HepG2 (cell line): ENCODE results near the gene PHKG1. TPM values are rescaled to one million over a fixed set of nuclear protein-coding genes. Genes with fewer than 3 reads are reported as not detected.

Experiments
- EED ChIP-seq: sonication (generic); formaldehyde crosslinking; IDR thresholded peaks from 2 replicates; pipeline ENCODE4 v1.5.0; 2020; ENCODE audit warnings: mild to moderate bottlenecking, missing genetic modification reagents
- ELF3 ChIP-seq: IDR thresholded peaks from 2 replicates; pipeline ENCODE4 v1.6.1; 2016; ENCODE audit warnings: missing genetic modification reagents, missing compliant biosample characterization
- ESRRA ChIP-seq: sonication (generic); formaldehyde crosslinking; IDR thresholded peaks from 2 replicates; pipeline ENCODE4 v1.5.1; 2020; ENCODE audit warnings: mild to moderate bottlenecking, low read depth, missing genetic modification reagents
- FOXA1 ChIP-seq, 2 experiments: fragments of 450-650 bp in 1 of 2; sonication (generic) in 1 of 2; formaldehyde crosslinking in 1 of 2; IDR thresholded peaks; 2 replicates each; pipeline versions ENCODE4 v1.4.0 to v1.6.1; 2016 to 2020; ENCODE audit warnings: missing genetic modification reagents in 1 of 2
- GABPA ChIP-seq, 2 experiments: IDR thresholded peaks; 2 replicates each; pipeline ENCODE4 v1.6.1; 2011 to 2016; ENCODE audit warnings: low read depth in 2 of 2, low read length in 1 of 2, missing biosample characterization in 1 of 2, missing genetic modification characterization in 1 of 2
- NR2F2 ChIP-seq: IDR thresholded peaks from 2 replicates; pipeline ENCODE4 v1.6.1; 2012; ENCODE audit warnings: low read depth, inconsistent platforms, borderline replicate concordance
- PAF1 ChIP-seq: IDR thresholded peaks from 2 replicates; pipeline ENCODE4 v1.6.1; 2016; ENCODE audit warnings: missing genetic modification reagents, missing compliant biosample characterization
- SALL1 ChIP-seq: sonication (generic); formaldehyde crosslinking; IDR thresholded peaks from 2 replicates; pipeline ENCODE4 v1.8.0; 2022; ENCODE audit warnings: mild to moderate bottlenecking, missing genetic modification reagents
- TSC22D2 ChIP-seq: sonication (generic); formaldehyde crosslinking; IDR thresholded peaks from 2 replicates; pipeline ENCODE4 v1.5.1; 2020; ENCODE audit warnings: missing genetic modification reagents, mild to moderate bottlenecking, borderline replicate concordance
- ZEB1 ChIP-seq: IDR thresholded peaks from 2 replicates; pipeline ENCODE4 v1.6.1; 2012; ENCODE audit warnings: mild to moderate bottlenecking, low read depth, inconsistent platforms; ENCODE audit not compliant: insufficient replicate concordance
- ZFP36L1 ChIP-seq: sonication (generic); formaldehyde crosslinking; IDR thresholded peaks from 2 replicates; pipeline ENCODE4 v1.8.0; 2022; ENCODE audit warnings: mild to moderate bottlenecking, missing genetic modification reagents, moderate library complexity
- ZMYM4 ChIP-seq: sonication (generic); formaldehyde crosslinking; IDR thresholded peaks from 2 replicates; pipeline ENCODE4 v1.8.1; 2023; ENCODE audit warnings: mild to moderate bottlenecking, missing genetic modification reagents
- ZNF274 ChIP-seq: sonication (generic); formaldehyde crosslinking; IDR thresholded peaks from 2 replicates; pipeline ENCODE4 v1.5.1; 2020; ENCODE audit warnings: mild to moderate bottlenecking, missing genetic modification reagents
- ZNF501 ChIP-seq: sonication (generic); formaldehyde crosslinking; IDR thresholded peaks from 2 replicates; pipeline ENCODE4 v1.5.1; 2020; ENCODE audit warnings: mild to moderate bottlenecking, moderate library complexity, missing genetic modification reagents
- ZNF616 ChIP-seq: sonication (generic); formaldehyde crosslinking; IDR thresholded peaks from 2 replicates; pipeline ENCODE4 v1.5.0; 2020; ENCODE audit warnings: low read depth, mild to moderate bottlenecking, missing genetic modification reagents
- ZNF672 ChIP-seq: sonication (generic); formaldehyde crosslinking; IDR thresholded peaks from 2 replicates; pipeline ENCODE4 v1.8.1; 2022; ENCODE audit warnings: missing genetic modification reagents
- ZNF781 ChIP-seq: sonication (generic); formaldehyde crosslinking; IDR thresholded peaks from 2 replicates; pipeline ENCODE4 v1.5.1; 2020; ENCODE audit warnings: borderline replicate concordance, mild to moderate bottlenecking, missing genetic modification reagents; ENCODE audit errors: not compliant biosample characterization
- polyA plus RNA-seq, 8 experiments: library from polyadenylated mRNA; depleted of rRNA in 3 of 8; stranded (reverse) in 7 of 8; unstranded in 1 of 8; fragments of >200 nt; fragmentation: Illumina TruSeq in 4 of 8; extraction: Trizol in 4 of 8; gene quantifications; 2 replicates each; pipeline versions ENCODE4 v1.2.1 to v1.2.3, GENCODE V29; 2011 to 2016; ENCODE audit warnings: low read depth in 4 of 8, missing spikeins in 1 of 8, mixed read lengths in 1 of 8; ENCODE audit not compliant: insufficient read depth in 1 of 8
- total RNA-seq, 5 experiments: library from RNA; depleted of rRNA; stranded (reverse); fragments of >200 nt; fragmentation: Illumina TruSeq; extraction: Trizol; gene quantifications; 2 replicates each; pipeline ENCODE4 v1.2.3, GENCODE V29; 2016; ENCODE audit warnings: low read depth in 1 of 5
- TF ChIP-seq, protein P1 (sequence below): sonication (generic); formaldehyde crosslinking; conservative IDR thresholded peaks from 2 replicates; pipeline ENCODE4 v1.8.0; 2022; ENCODE audit warnings: missing genetic modification reagents
- TF ChIP-seq, protein P2 (sequence below): IDR thresholded peaks from 2 replicates; pipeline ENCODE4 v1.6.1; 2018; ENCODE audit warnings: missing genetic modification reagents
- TF ChIP-seq, protein P3 (sequence below): sonication (generic); formaldehyde crosslinking; IDR thresholded peaks from 2 replicates; pipeline ENCODE4 v1.5.0; 2020; ENCODE audit warnings: mild to moderate bottlenecking, missing genetic modification reagents
- TF ChIP-seq, protein P4 (sequence below): sonication (generic); formaldehyde crosslinking; IDR thresholded peaks from 2 replicates; pipeline ENCODE4 v1.4.0; 2020; ENCODE audit warnings: missing genetic modification reagents

PHKG1 gene
- total and polyA plus RNA-seq, 2 of the 13 experiments (the other 11 are each of a cell fraction or from before 2014, with no cell fraction given), result 0.44 to 0.71 TPM

DNA sequence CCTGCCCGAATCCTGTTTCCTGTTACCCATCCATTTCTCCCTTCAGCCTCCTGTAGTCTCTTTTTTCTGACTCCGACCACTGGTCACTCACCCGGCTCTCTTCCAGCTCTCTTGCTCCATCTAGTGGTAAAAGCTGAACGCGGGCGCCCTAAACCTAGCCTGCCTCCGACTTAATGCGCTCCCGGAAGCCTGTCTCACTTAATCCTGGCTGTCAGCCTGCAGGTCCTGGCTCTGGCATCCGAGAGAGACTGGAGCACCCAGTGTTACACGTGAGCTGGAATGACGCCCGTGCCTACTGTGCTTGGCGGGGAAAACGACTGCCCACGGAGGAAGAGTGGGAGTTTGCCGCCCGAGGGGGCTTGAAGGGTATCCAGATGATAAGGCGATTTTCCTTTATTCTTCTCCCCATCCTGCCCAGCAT is 18.4 kb downstream of the PHKG1 start (continued):
- TF ChIP-seq, protein P1, sequence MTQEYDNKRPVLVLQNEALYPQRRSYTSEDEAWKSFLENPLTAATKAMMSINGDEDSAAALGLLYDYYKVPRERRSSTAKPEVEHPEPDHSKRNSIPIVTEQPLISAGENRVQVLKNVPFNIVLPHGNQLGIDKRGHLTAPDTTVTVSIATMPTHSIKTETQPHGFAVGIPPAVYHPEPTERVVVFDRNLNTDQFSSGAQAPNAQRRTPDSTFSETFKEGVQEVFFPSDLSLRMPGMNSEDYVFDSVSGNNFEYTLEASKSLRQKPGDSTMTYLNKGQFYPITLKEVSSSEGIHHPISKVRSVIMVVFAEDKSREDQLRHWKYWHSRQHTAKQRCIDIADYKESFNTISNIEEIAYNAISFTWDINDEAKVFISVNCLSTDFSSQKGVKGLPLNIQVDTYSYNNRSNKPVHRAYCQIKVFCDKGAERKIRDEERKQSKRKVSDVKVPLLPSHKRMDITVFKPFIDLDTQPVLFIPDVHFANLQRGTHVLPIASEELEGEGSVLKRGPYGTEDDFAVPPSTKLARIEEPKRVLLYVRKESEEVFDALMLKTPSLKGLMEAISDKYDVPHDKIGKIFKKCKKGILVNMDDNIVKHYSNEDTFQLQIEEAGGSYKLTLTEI (CRISPR knock-in tag), result no peak
- peak; percentile 38; the same call in 1 of the 2 replicates for TF ChIP-seq ZNF501 (CRISPR knock-in tag)
- TF ChIP-seq ZNF274 (CRISPR knock-in tag), result 0 out of 2 replicates have a peak, but pooled peaks have one; percentile 47
- TF ChIP-seq ELF3 (CRISPR knock-in tag), result peak; percentile 62
- TF ChIP-seq TSC22D2, result no peak
- TF ChIP-seq, protein P2, sequence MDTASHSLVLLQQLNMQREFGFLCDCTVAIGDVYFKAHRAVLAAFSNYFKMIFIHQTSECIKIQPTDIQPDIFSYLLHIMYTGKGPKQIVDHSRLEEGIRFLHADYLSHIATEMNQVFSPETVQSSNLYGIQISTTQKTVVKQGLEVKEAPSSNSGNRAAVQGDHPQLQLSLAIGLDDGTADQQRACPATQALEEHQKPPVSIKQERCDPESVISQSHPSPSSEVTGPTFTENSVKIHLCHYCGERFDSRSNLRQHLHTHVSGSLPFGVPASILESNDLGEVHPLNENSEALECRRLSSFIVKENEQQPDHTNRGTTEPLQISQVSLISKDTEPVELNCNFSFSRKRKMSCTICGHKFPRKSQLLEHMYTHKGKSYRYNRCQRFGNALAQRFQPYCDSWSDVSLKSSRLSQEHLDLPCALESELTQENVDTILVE (CRISPR knock-in tag), result 0 out of 2 replicates have a peak, but pooled peaks have one; percentile 36
- TF ChIP-seq, protein P3, sequence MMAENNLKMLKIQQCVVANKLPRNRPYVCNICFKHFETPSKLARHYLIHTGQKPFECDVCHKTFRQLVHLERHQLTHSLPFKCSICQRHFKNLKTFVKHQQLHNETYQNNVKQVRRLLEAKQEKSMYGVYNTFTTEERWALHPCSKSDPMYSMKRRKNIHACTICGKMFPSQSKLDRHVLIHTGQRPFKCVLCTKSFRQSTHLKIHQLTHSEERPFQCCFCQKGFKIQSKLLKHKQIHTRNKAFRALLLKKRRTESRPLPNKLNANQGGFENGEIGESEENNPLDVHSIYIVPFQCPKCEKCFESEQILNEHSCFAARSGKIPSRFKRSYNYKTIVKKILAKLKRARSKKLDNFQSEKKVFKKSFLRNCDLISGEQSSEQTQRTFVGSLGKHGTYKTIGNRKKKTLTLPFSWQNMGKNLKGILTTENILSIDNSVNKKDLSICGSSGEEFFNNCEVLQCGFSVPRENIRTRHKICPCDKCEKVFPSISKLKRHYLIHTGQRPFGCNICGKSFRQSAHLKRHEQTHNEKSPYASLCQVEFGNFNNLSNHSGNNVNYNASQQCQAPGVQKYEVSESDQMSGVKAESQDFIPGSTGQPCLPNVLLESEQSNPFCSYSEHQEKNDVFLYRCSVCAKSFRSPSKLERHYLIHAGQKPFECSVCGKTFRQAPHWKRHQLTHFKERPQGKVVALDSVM (CRISPR knock-in tag), result peak; percentile 70
- TF ChIP-seq SALL1 (CRISPR knock-in tag), result peak; percentile 58
- peak; percentile 73 for TF ChIP-seq ZNF781 (CRISPR knock-in tag)
- no peak for TF ChIP-seq PAF1
- no peak for TF ChIP-seq ZFP36L1 (CRISPR knock-in tag)
- TF ChIP-seq ESRRA (CRISPR knock-in tag), result no peak
- peak; percentile 68; the same call in 1 of the 2 replicates for TF ChIP-seq ZMYM4 (CRISPR knock-in tag)
- TF ChIP-seq NR2F2, result peak; percentile 40; the same call in 1 of the 2 replicates
- TF ChIP-seq FOXA1 (IDR thresholded peaks at IDR 0.05), result no peak
- TF ChIP-seq FOXA1 (CRISPR knock-in tag; IDR thresholded peaks at IDR 0.05), result no peak
- no peak for TF ChIP-seq ZNF616 (CRISPR knock-in tag)
- no peak for TF ChIP-seq EED (CRISPR knock-in tag)
- peak; percentile 46 for TF ChIP-seq ZEB1
- TF ChIP-seq, protein P4, sequence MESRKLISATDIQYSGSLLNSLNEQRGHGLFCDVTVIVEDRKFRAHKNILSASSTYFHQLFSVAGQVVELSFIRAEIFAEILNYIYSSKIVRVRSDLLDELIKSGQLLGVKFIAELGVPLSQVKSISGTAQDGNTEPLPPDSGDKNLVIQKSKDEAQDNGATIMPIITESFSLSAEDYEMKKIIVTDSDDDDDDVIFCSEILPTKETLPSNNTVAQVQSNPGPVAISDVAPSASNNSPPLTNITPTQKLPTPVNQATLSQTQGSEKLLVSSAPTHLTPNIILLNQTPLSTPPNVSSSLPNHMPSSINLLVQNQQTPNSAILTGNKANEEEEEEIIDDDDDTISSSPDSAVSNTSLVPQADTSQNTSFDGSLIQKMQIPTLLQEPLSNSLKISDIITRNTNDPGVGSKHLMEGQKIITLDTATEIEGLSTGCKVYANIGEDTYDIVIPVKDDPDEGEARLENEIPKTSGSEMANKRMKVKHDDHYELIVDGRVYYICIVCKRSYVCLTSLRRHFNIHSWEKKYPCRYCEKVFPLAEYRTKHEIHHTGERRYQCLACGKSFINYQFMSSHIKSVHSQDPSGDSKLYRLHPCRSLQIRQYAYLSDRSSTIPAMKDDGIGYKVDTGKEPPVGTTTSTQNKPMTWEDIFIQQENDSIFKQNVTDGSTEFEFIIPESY, result peak; percentile 61; the same call in 1 of the 2 replicates
- TF ChIP-seq GABPA (IDR thresholded peaks at IDR 0.05; ENCODE audit: low read depth, low read length), result no peak
- no peak for TF ChIP-seq GABPA (CRISPR knock-in tag; IDR thresholded peaks at IDR 0.05; ENCODE audit: low read depth)
- no peak for TF ChIP-seq ZNF672 (CRISPR knock-in tag)
